ENCODE data around the gene CLSTN2.

The CLSTN2 gene

GRCh38 chr3:140292170-140292569 is 357.2 kb downstream of the CLSTN2 start:
- Mint-ChIP-seq H3K36me3 (ENCODE audit: low read depth) (no peaks in the 10 kb centered on the region), H3K4me1 (peaks cover 7% of the 10 kb centered on the region), H3K27me3 (ENCODE audit: low read depth) (no peaks in the 10 kb centered on the region), H3K9me3 (no peaks in the 10 kb centered on the region), H3K4me3 (no peak overlapping the region), H3K27ac (no peak overlapping the region)
- TF ChIP-seq, protein P1, sequence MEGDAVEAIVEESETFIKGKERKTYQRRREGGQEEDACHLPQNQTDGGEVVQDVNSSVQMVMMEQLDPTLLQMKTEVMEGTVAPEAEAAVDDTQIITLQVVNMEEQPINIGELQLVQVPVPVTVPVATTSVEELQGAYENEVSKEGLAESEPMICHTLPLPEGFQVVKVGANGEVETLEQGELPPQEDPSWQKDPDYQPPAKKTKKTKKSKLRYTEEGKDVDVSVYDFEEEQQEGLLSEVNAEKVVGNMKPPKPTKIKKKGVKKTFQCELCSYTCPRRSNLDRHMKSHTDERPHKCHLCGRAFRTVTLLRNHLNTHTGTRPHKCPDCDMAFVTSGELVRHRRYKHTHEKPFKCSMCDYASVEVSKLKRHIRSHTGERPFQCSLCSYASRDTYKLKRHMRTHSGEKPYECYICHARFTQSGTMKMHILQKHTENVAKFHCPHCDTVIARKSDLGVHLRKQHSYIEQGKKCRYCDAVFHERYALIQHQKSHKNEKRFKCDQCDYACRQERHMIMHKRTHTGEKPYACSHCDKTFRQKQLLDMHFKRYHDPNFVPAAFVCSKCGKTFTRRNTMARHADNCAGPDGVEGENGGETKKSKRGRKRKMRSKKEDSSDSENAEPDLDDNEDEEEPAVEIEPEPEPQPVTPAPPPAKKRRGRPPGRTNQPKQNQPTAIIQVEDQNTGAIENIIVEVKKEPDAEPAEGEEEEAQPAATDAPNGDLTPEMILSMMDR (IDR thresholded peaks at IDR 0.05; ENCODE audit: unreplicated experiment in 3 of 3) = no peak

DNA sequence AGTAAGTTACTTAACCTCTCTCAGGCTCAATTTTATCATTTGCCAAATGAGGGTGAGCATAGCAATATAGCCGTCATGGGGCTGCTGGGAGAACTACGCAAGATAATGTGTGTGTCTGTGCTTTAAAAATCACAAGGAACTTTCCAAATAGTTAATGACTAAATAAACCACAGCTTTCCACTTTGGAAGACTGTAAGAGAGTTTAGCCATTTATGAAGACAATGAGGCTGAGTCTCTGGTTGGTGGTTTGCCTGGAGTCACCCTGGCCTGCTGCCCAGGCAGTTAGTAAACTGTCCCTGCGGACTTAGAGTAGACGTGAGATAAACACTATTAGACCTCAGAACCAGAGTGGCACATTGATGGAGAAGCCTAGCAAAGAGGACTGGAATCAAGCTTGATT is 357.7 kb downstream of the CLSTN2 start:
- TF ChIP-seq, protein P1 (IDR thresholded peaks at IDR 0.05; ENCODE audit: unreplicated experiment in 3 of 3) = no peak
- Mint-ChIP-seq H3K27me3 (ENCODE audit: low read depth) (no peaks in the 10 kb centered on the region), H3K36me3 (ENCODE audit: low read depth) (no peaks in the 10 kb centered on the region), H3K4me3 (no peak overlapping the region), H3K9me3 (no peaks in the 10 kb centered on the region), H3K4me1 (peaks cover 11% of the 10 kb centered on the region), H3K27ac (no peak overlapping the region)

GRCh38 chr3:140294058-140294457 is 359.1 kb downstream of the CLSTN2 start:
- H3K36me3 Mint-ChIP-seq (ENCODE audit: low read depth) = no peaks in the 10 kb centered on the region
- no peak overlapping the region for H3K27ac Mint-ChIP-seq
- no peaks in the 10 kb centered on the region for H3K27me3 Mint-ChIP-seq (ENCODE audit: low read depth)
- no peaks in the 10 kb centered on the region for H3K9me3 Mint-ChIP-seq
- H3K4me1 Mint-ChIP-seq = peaks cover 11% of the 10 kb centered on the region
- TF ChIP-seq, protein P1 (IDR thresholded peaks at IDR 0.05; ENCODE audit: unreplicated experiment in 3 of 3) = no peak
- no peak overlapping the region for H3K4me3 Mint-ChIP-seq

GRCh38 chr3:140296796-140297352 is 361.9 kb downstream of the CLSTN2 start:
- Mint-ChIP-seq H3K36me3 (ENCODE audit: low read depth) (no peaks in the 10 kb centered on the region), H3K4me1 (peaks cover 19% of the 10 kb centered on the region), H3K9me3 (no peaks in the 10 kb centered on the region), H3K4me3 (no peak overlapping the region), H3K27ac (no peak overlapping the region), H3K27me3 (ENCODE audit: low read depth) (no peaks in the 10 kb centered on the region)
- TF ChIP-seq, protein P1 (IDR thresholded peaks at IDR 0.05; ENCODE audit: unreplicated experiment in 3 of 3) = no peak

DNA sequence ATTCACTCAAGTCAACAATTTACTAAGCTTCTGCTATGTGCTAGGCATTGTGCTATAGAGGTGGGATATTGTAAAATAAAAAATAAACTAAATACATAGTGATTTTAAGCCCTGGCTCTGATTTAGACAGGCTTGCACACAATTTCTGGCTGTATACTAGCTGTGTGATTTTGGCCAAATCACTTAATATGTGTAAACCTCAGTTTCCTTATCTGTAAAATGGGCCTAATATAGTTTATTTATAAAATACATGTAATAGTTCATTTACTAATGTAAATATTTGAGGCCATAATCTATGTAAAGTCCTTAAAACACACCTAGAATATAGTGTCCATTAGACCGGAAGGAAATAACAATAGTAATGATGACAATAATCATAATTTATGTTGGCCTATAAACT is 363.1 kb downstream of the CLSTN2 start:
- Mint-ChIP-seq H3K27ac (no peak overlapping the region), H3K27me3 (ENCODE audit: low read depth) (no peaks in the 10 kb centered on the region), H3K4me1 (peaks cover 19% of the 10 kb centered on the region), H3K9me3 (no peaks in the 10 kb centered on the region), H3K36me3 (ENCODE audit: low read depth) (no peaks in the 10 kb centered on the region), H3K4me3 (no peak overlapping the region)
- TF ChIP-seq, protein P1 (IDR thresholded peaks at IDR 0.05; ENCODE audit: unreplicated experiment in 3 of 3) = no peak

GRCh38 chr3:140298569-140299070 is 363.6 kb downstream of the CLSTN2 start:
- H3K27ac Mint-ChIP-seq = no peak overlapping the region
- TF ChIP-seq, protein P1 (IDR thresholded peaks at IDR 0.05; ENCODE audit: unreplicated experiment in 3 of 3) = no peak
- no peaks in the 10 kb centered on the region for H3K36me3 Mint-ChIP-seq (ENCODE audit: low read depth)
- H3K27me3 Mint-ChIP-seq (ENCODE audit: low read depth) = no peaks in the 10 kb centered on the region
- H3K9me3 Mint-ChIP-seq = no peaks in the 10 kb centered on the region
- peaks cover 19% of the 10 kb centered on the region for H3K4me1 Mint-ChIP-seq
- H3K4me3 Mint-ChIP-seq = no peak overlapping the region
